Liver (tissue), 9 donors: ENCODE measurements around the gene ARHGAP10. TPM values are rescaled to one million over a fixed set of nuclear protein-coding genes. Genes with fewer than 3 reads are reported as not detected.

Experiments
- DNase-seq: peaks from one replicate; pipeline ENCODE4 v3.0.0-alpha.2; 2017; ENCODE audit warnings: low spot score
- H3K27ac ChIP-seq, 2 donors: one replicate each; pipeline ENCODE4 v1.7.0; 2013; ENCODE audit warnings: inconsistent platforms in 2 of 2, low read length in 2 of 2, control low read depth in 1 of 2, low read depth in 1 of 2, mild to moderate bottlenecking in 1 of 2
- H3K27me3 ChIP-seq, 4 donors: one replicate each; pipeline versions ENCODE4 v1.6.1 to v1.7.0; 2013; ENCODE audit warnings: low read length in 3 of 4, inconsistent platforms in 1 of 4, mild to moderate bottlenecking in 1 of 4, moderate library complexity in 1 of 4; ENCODE audit not compliant: control insufficient read depth in 4 of 4, insufficient read depth in 4 of 4
- H3K36me3 ChIP-seq, 4 donors: one replicate each; pipeline versions ENCODE4 v1.6.1 to v1.7.0; 2013; ENCODE audit warnings: low read length in 3 of 4, mild to moderate bottlenecking in 3 of 4, low read depth in 1 of 4, moderate library complexity in 1 of 4; ENCODE audit not compliant: control insufficient read depth in 4 of 4, insufficient read depth in 3 of 4
- H3K4me1 ChIP-seq, 4 donors: one replicate each; pipeline versions ENCODE4 v1.6.1 to v1.7.0; 2013; ENCODE audit warnings: low read length in 3 of 4, mild to moderate bottlenecking in 3 of 4, moderate library complexity in 1 of 4; ENCODE audit not compliant: control insufficient read depth in 4 of 4, insufficient read depth in 4 of 4
- H3K4me3 ChIP-seq, 3 donors: one replicate each; pipeline versions ENCODE4 v1.6.1 to v1.7.0; 2013; ENCODE audit warnings: low read length in 3 of 3, control low read depth in 1 of 3, low read depth in 1 of 3, mild to moderate bottlenecking in 1 of 3
- H3K9ac ChIP-seq, 2 donors: one replicate each; pipeline ENCODE4 v1.7.0; 2013; ENCODE audit warnings: low read length in 2 of 2, mild to moderate bottlenecking in 2 of 2, moderate library complexity in 2 of 2, control low read depth in 1 of 2, low read depth in 1 of 2
- H3K9me3 ChIP-seq, 4 donors: one replicate each; pipeline versions ENCODE4 v1.6.1 to v1.7.0; 2013; ENCODE audit warnings: low read length in 3 of 4; ENCODE audit not compliant: control insufficient read depth in 4 of 4
- FOXA1 ChIP-seq: IDR thresholded peaks from 2 replicates; pipeline ENCODE4 v1.6.1; 2016; ENCODE audit warnings: antibody characterized with exemption
- GABPA ChIP-seq, 2 donors: IDR thresholded peaks in 1 of 2; conservative IDR thresholded peaks in 1 of 2; 2 replicates each; pipeline ENCODE4 v1.6.1; 2016; ENCODE audit warnings: antibody characterized with exemption in 2 of 2, mild to moderate bottlenecking in 1 of 2, moderate library complexity in 1 of 2
- HNF4A ChIP-seq, 2 donors: conservative IDR thresholded peaks; 2 replicates each; pipeline ENCODE4 v1.6.1; 2016; ENCODE audit warnings: antibody characterized with exemption in 2 of 2, mild to moderate bottlenecking in 2 of 2
- TAF1 ChIP-seq: conservative IDR thresholded peaks from 2 replicates; pipeline ENCODE4 v1.6.1; 2016; ENCODE audit warnings: antibody characterized with exemption, mild to moderate bottlenecking
- YY1 ChIP-seq: IDR thresholded peaks from 2 replicates; pipeline ENCODE4 v1.6.1; 2016; ENCODE audit warnings: antibody characterized with exemption, mild to moderate bottlenecking
- WGBS: extraction: QIAGEN DNeasy Blood & Tissue Kit; methylation state at CpG from one replicate; pipeline ENCODE4 v1.1.7; 2013; 5-methylcytosine and 5-hydroxymethylcytosine counted together
- polyA plus RNA-seq, 2 donors: library from polyadenylated mRNA; stranded (reverse) in 1 of 2; unstranded in 1 of 2; fragments of 200-250 nt in 1 of 2; fragments of >200 nt in 1 of 2; fragmentation: Nextera tagmentation in 1 of 2; extraction: Ambion mirVana in 1 of 2; gene quantifications; one replicate each; pipeline versions ENCODE4 v1.2.1 to v1.2.3, GENCODE V29; 2013 to 2015
- total RNA-seq, 2 donors: library from RNA; depleted of rRNA; stranded (reverse); fragments of >200 nt; gene quantifications; one replicate each; pipeline ENCODE4 v1.2.3, GENCODE V29; 2014
- TF ChIP-seq, protein P1 (sequence below): IDR thresholded peaks from 2 replicates; pipeline ENCODE4 v1.6.1; 2016; ENCODE audit warnings: antibody characterized with exemption, mild to moderate bottlenecking
- TF ChIP-seq, protein P2 (sequence below): fragments of 150-350 bp; IDR thresholded peaks from 2 replicates; pipeline ENCODE4 v1.5.1; 2017; ENCODE audit warnings: improper control_type of control experiment, low read depth, low read length; ENCODE audit not compliant: missing input control
- TF ChIP-seq, protein P3 (sequence below): IDR thresholded peaks from 2 replicates; pipeline ENCODE4 v1.6.1; 2016; ENCODE audit warnings: antibody characterized with exemption
- donor health status: healthy.
- donor health status: healthy.
- donor health status: healthy.
- donor health status: healthy.
- donor health status: healthy.

The ARHGAP10 gene
- total and polyA plus RNA-seq, 4 donors, result 1.5 to 13.0 (median 4.3) TPM

DNA sequence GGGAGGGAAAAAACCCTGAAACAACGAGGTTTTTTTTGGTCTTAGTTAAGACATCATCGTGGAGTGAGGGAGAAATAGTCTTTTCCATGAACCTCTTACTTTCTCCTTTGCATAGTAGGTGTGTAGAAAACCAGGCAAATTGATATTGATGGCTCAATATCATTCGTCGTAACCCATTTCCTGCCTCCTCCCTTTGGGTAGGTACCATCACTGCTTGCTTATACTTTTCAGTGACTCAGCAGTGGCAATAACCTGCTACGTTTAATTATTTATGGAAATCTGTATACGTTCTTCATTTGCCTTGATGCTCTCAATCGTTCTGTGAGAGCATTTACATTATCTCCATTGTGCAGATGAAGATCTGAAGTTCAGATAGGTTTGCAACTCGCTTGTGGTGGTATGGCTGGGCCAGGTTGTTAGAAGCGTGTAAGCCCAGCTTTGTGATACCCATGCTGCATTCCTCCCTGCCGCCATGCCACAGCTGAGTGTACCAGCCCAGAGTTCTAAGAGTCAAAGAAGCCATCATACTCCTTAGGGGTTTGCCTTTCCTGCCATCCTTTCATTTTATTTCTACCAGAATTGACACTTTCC is 212.9 kb downstream of the ARHGAP10 start (continued):
- TF ChIP-seq, protein P1, sequence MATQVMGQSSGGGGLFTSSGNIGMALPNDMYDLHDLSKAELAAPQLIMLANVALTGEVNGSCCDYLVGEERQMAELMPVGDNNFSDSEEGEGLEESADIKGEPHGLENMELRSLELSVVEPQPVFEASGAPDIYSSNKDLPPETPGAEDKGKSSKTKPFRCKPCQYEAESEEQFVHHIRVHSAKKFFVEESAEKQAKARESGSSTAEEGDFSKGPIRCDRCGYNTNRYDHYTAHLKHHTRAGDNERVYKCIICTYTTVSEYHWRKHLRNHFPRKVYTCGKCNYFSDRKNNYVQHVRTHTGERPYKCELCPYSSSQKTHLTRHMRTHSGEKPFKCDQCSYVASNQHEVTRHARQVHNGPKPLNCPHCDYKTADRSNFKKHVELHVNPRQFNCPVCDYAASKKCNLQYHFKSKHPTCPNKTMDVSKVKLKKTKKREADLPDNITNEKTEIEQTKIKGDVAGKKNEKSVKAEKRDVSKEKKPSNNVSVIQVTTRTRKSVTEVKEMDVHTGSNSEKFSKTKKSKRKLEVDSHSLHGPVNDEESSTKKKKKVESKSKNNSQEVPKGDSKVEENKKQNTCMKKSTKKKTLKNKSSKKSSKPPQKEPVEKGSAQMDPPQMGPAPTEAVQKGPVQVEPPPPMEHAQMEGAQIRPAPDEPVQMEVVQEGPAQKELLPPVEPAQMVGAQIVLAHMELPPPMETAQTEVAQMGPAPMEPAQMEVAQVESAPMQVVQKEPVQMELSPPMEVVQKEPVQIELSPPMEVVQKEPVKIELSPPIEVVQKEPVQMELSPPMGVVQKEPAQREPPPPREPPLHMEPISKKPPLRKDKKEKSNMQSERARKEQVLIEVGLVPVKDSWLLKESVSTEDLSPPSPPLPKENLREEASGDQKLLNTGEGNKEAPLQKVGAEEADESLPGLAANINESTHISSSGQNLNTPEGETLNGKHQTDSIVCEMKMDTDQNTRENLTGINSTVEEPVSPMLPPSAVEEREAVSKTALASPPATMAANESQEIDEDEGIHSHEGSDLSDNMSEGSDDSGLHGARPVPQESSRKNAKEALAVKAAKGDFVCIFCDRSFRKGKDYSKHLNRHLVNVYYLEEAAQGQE, result no peak

DNA sequence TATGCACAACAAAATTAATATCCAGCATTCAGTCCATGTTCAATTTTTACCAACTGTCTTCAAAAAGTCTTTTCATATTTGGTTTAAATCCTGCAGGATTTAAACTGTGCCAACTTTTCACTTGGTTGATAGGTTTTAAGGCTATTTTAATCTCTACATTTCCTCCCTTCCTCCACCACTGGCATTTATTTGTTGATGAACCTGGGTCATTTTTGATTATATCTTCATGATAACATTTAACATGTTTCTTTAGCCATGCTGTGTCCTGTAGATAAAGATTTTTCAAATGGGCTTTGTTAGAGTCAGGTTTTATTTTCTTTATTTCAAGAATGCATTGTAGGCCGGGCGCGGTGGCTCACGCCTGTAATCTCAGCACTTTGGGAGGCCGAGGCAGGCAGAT is 216.4 kb downstream of the ARHGAP10 start:
- H3K4me3 ChIP-seq, result no peak overlapping the region
- no peaks in the 10 kb centered on the region for H3K9me3 ChIP-seq
- no peak overlapping the region for H3K27ac ChIP-seq
- H3K4me1 ChIP-seq, result peaks cover 0 to 3% (median 0%) of the 10 kb centered on the region in 4 donors
- no peak for DNase-seq
- no peak overlapping the region for H3K9ac ChIP-seq
- TF ChIP-seq, protein P1, result no peak
- no peak for TF ChIP-seq TAF1
- no peaks in the 10 kb centered on the region for H3K36me3 ChIP-seq
- no peaks in the 10 kb centered on the region for H3K27me3 ChIP-seq
- WGBS, result 97% methylated on average over 5 of the region's 5 CpGs

DNA sequence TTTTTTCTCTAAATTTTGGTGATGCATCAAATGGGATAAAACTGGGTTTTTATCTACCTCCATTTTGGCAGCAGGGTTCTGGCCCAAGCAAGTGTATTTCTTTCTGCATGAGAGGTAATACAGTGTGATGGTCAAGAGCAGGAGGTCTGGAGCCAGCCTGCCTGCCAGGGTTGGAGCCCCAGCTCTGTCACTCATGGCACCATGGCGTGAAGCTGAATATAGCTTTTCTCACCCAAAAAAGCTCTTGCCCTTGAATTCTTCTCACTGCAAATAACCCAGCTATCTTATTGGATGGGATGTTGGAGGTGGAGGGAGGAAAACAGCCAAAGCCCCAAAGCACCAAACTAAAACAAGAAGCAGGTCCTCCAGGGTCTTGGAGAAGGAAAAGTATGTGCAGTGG is 218.4 kb downstream of the ARHGAP10 start:
- DNase-seq, result no peak
- TF ChIP-seq, protein P2, sequence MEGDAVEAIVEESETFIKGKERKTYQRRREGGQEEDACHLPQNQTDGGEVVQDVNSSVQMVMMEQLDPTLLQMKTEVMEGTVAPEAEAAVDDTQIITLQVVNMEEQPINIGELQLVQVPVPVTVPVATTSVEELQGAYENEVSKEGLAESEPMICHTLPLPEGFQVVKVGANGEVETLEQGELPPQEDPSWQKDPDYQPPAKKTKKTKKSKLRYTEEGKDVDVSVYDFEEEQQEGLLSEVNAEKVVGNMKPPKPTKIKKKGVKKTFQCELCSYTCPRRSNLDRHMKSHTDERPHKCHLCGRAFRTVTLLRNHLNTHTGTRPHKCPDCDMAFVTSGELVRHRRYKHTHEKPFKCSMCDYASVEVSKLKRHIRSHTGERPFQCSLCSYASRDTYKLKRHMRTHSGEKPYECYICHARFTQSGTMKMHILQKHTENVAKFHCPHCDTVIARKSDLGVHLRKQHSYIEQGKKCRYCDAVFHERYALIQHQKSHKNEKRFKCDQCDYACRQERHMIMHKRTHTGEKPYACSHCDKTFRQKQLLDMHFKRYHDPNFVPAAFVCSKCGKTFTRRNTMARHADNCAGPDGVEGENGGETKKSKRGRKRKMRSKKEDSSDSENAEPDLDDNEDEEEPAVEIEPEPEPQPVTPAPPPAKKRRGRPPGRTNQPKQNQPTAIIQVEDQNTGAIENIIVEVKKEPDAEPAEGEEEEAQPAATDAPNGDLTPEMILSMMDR, result no peak
- no peak for TF ChIP-seq GABPA (IDR thresholded peaks at IDR 0.05 in 1 of 2, conservative IDR thresholded peaks at IDR 0.05 in 1 of 2)
- TF ChIP-seq, protein P3, sequence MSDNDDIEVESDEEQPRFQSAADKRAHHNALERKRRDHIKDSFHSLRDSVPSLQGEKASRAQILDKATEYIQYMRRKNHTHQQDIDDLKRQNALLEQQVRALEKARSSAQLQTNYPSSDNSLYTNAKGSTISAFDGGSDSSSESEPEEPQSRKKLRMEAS, result no peak
- no peak for TF ChIP-seq HNF4A (conservative IDR thresholded peaks at IDR 0.05)
- no peak for TF ChIP-seq YY1
- TF ChIP-seq FOXA1, result no peak
- Histone ChIP-seq H3K9ac (no peak overlapping the region), H3K4me3 (no peak overlapping the region), H3K9me3 (no peaks in the 10 kb centered on the region), H3K27me3 (no peaks in the 10 kb centered on the region), H3K4me1 (no peaks in the 10 kb centered on the region), H3K27ac (no peak overlapping the region), H3K36me3 (no peaks in the 10 kb centered on the region)
- WGBS, result 97% methylated on average over 1 of the region's 1 CpG
